Tibial artery (tissue), 4 donors: ENCODE results near the gene MPDU1.
"Not testable (repeated sequence)": the region's sequence is repeated elsewhere in the genome, so short reads cannot be mapped to it uniquely, and the experiment has no call there.

Experiments used
- DNase-seq, 2 donors: peaks; one replicate each; pipeline ENCODE4 v3.0.0-alpha.2; 2019
- H3K27ac ChIP-seq, 2 donors: fragments of 200-600 bp; sonication (generic) in 1 of 2; 1 replicate in 1 of 2; 2 replicates in 1 of 2; pipeline ENCODE4 v1.5.1; 2018 to 2019; ENCODE audit warnings: mild to moderate bottlenecking in 1 of 2
- H3K27me3 ChIP-seq, 2 donors: fragments of 200-600 bp; sonication (generic) in 1 of 2; one replicate each; pipeline versions ENCODE4 v1.5.1 to v1.6.0; 2016 to 2019
- H3K36me3 ChIP-seq, 3 donors: fragments of 200-600 bp; sonication (generic) in 2 of 3; one replicate each; pipeline ENCODE4 v1.5.1; 2016 to 2019; ENCODE audit warnings: mild to moderate bottlenecking in 2 of 3
- H3K4me1 ChIP-seq, 4 donors: fragments of 200-600 bp; sonication (generic) in 2 of 4; 1 replicate in 3 of 4; 2 replicates in 1 of 4; pipeline ENCODE4 v1.5.1; 2016 to 2019
- H3K4me3 ChIP-seq, 2 donors: fragments of 200-600 bp; sonication (generic) in 1 of 2; 1 replicate in 1 of 2; 2 replicates in 1 of 2; pipeline ENCODE4 v1.5.1; 2018 to 2019; ENCODE audit warnings: mild to moderate bottlenecking in 2 of 2
- H3K9me3 ChIP-seq, 3 donors: fragments of 200-600 bp; sonication (generic) in 1 of 3; one replicate each; pipeline ENCODE4 v1.5.1; 2016 to 2019
- CTCF ChIP-seq, 2 experiments: fragments of 200-600 bp in 1 of 2; fragments of 450-650 bp in 1 of 2; IDR thresholded peaks; one replicate each; pipeline ENCODE4 v1.5.1; 2017 to 2019; ENCODE audit warnings: antibody characterized with exemption in 2 of 2, mild to moderate bottlenecking in 1 of 2, moderate library complexity in 1 of 2
- intact Hi-C: fragments of 100-400 bp; cut with DNase I; formaldehyde crosslinking; loops from one replicate; pipeline ENCODE4 v1.15.0; 2023; ENCODE audit warnings: low total_unique reads

MPDU1 gene

GRCh38 chr17:7592422-7593021 is 8.9 kb downstream of the MPDU1 start:
- H3K36me3 ChIP-seq = peaks cover 60 to 74% (median 67%) of the 10 kb centered on the region in 3 donors
- no peak for TF ChIP-seq CTCF (IDR thresholded peaks at IDR 0.05)
- no peak overlapping the region for H3K4me3 ChIP-seq
- H3K4me1 ChIP-seq = peaks cover 0 to 22% (median 16%) of the 10 kb centered on the region in 4 donors
- no peak overlapping the region for H3K27ac ChIP-seq
- no peaks in the 10 kb centered on the region for H3K9me3 ChIP-seq
- no peaks in the 10 kb centered on the region for H3K27me3 ChIP-seq
- intact Hi-C loops = loop anchor here (1.0 kb wide), 1 partner anchor 18 kb away; no protein-coding TSS in a partner anchor
- no peak for DNase-seq

GRCh38 chr17:7593296-7593695 is 9.6 kb downstream of the MPDU1 start:
- Histone ChIP-seq H3K27me3 (no peaks in the 10 kb centered on the region), H3K9me3 (no peaks in the 10 kb centered on the region), H3K4me1 (peaks cover 0 to 17% (median 15%) of the 10 kb centered on the region in 4 donors), H3K36me3 (peaks cover 64 to 75% (median 72%) of the 10 kb centered on the region in 3 donors), H3K27ac (no peak overlapping the region), H3K4me3 (no peak overlapping the region)
- no peak for TF ChIP-seq CTCF (IDR thresholded peaks at IDR 0.05)
- intact Hi-C loops = loop anchor here (1.0 kb wide), 1 partner anchor 17 kb away; no protein-coding TSS in a partner anchor
- no peak for DNase-seq

GRCh38 chr17:7597561-7597960 is 13.9 kb downstream of the MPDU1 start:
- H3K9me3 ChIP-seq, H3K27me3 ChIP-seq, H3K27ac ChIP-seq, intact Hi-C loops, DNase-seq, H3K4me3 ChIP-seq, H3K4me1 ChIP-seq: not testable (repeated sequence)
- peaks cover 92 to 97% (median 97%) of the 10 kb centered on the region in 3 donors for H3K36me3 ChIP-seq

GRCh38 chr17:7606280-7606679 is 22.6 kb downstream of the MPDU1 start:
- Histone ChIP-seq H3K4me1 (peaks cover 0 to 12% (median 4%) of the 10 kb centered on the region in 4 donors), H3K9me3 (no peaks in the 10 kb centered on the region), H3K27ac (no peak overlapping the region), H3K4me3 (no peak overlapping the region), H3K36me3 (peaks cover 41 to 56% (median 50%) of the 10 kb centered on the region in 3 donors), H3K27me3 (no peaks in the 10 kb centered on the region)
- intact Hi-C loops = no loop called here
- TF ChIP-seq CTCF (IDR thresholded peaks at IDR 0.05) = no peak
- DNase-seq = no peak

- no peak for TF ChIP-seq CTCF (IDR thresholded peaks at IDR 0.05)
- intact Hi-C loops = loop anchor here (1.0 kb wide), 1 partner anchor 17 kb away; no protein-coding TSS in a partner anchor
Measured at GRCh38 chr17:7610641-7611040, 27.0 kb downstream of the MPDU1 start.

GRCh38 chr17:7611635-7612293 is 28.1 kb downstream of the MPDU1 start:
- no peak for TF ChIP-seq CTCF (IDR thresholded peaks at IDR 0.05)
- Histone ChIP-seq H3K9me3 (no peaks in the 10 kb centered on the region), H3K27me3 (no peaks in the 10 kb centered on the region), H3K36me3 (peaks cover 0 to 12% (median 0%) of the 10 kb centered on the region in 3 donors), H3K27ac (peak overlapping the region in 1 of 2 donors; percentile 6), H3K4me3 (no peak overlapping the region), H3K4me1 (peaks cover 0 to 43% (median 28%) of the 10 kb centered on the region in 4 donors)
- intact Hi-C loops = no loop called here
- DNase-seq = no peak

More at GRCh38 chr17:7610641-7611040, 27.0 kb downstream of the MPDU1 start:
- Histone ChIP-seq H3K4me3 (no peak overlapping the region), H3K27ac (no peak overlapping the region), H3K27me3 (no peaks in the 10 kb centered on the region), H3K36me3 (peaks cover 0 to 19% (median 7%) of the 10 kb centered on the region in 3 donors), H3K9me3 (no peaks in the 10 kb centered on the region), H3K4me1 (peaks cover 0 to 43% (median 28%) of the 10 kb centered on the region in 4 donors)
- no peak for DNase-seq
